PC-9 (cell line): ENCODE measurements around the gene CCR5. TPM values are rescaled to one million over a fixed set of nuclear protein-coding genes. Genes with fewer than 3 reads are reported as not detected.
"Not testable (repeated sequence)": the region's sequence is repeated elsewhere in the genome, so short reads cannot be mapped to it uniquely, and the experiment has no call there.

Experiments used
- BruUV-seq: library from RNA; stranded (reverse); fragments of 400-500 nt; replicated peaks from 2 replicates; lab custom pipeline; 2021; lab: Mats Ljungman, UMichigan
- CTCF ChIA-PET: fragments of 300-600 bp; sonication (Branson Sonifier 250); formaldehyde crosslinking; loops from one replicate; lab custom pipeline; 2022; ENCODE audit warnings: antibody characterized with exemption; lab: Charles Lee
- POLR2A ChIA-PET: fragments of 300-600 bp; sonication (Branson Sonifier 250); formaldehyde crosslinking; loops from one replicate; lab custom pipeline; 2022; ENCODE audit warnings: antibody characterized with exemption; ENCODE audit not compliant: unreplicated experiment; lab: Charles Lee
- DNase-seq, 2 experiments: peaks; one replicate each; pipeline versions ENCODE4 v3.0.0 to v3.0.0-alpha.2; 2015 to 2022; ENCODE audit warnings: mixed read lengths in 1 of 2
- H2AFZ ChIP-seq: fragments of 200-600 bp; sonication (generic); 2 replicates; pipeline ENCODE4 v1.8.1; 2017; ENCODE audit warnings: antibody characterized with exemption
- H3F3A ChIP-seq: fragments of 200-600 bp; sonication (generic); 2 replicates; pipeline ENCODE4 v1.8.1; 2017; ENCODE audit warnings: antibody characterized with exemption, mild to moderate bottlenecking, low read depth; ENCODE audit not compliant: insufficient read depth
- H3K27ac ChIP-seq: fragments of 200-600 bp; sonication (generic); 2 replicates; pipeline ENCODE4 v1.6.1; 2016; ENCODE audit warnings: mixed run types
- H3K27me3 ChIP-seq: fragments of 200-600 bp; sonication (generic); 2 replicates; pipeline ENCODE4 v1.6.1; 2016; ENCODE audit warnings: low read depth, mixed run types; ENCODE audit not compliant: insufficient read depth
- H3K36me3 ChIP-seq: fragments of 200-600 bp; sonication (generic); 2 replicates; pipeline ENCODE4 v1.6.1; 2016; ENCODE audit warnings: low read depth, mixed run types
- H3K4me1 ChIP-seq: fragments of 200-600 bp; sonication (generic); replicated peaks from 2 replicates; pipeline ENCODE4 v1.6.1; 2016; ENCODE audit warnings: mixed run types; ENCODE audit not compliant: insufficient read depth
- H3K4me2 ChIP-seq: fragments of 200-600 bp; sonication (generic); 2 replicates; pipeline ENCODE4 v1.6.1; 2017; ENCODE audit warnings: mixed run types
- H3K4me3 ChIP-seq: fragments of 200-600 bp; sonication (generic); 2 replicates; pipeline ENCODE4 v1.6.1; 2016; ENCODE audit warnings: mixed run types
- H3K79me2 ChIP-seq: fragments of 200-600 bp; sonication (generic); 2 replicates; pipeline ENCODE4 v1.6.1; 2017; ENCODE audit warnings: low read depth, mixed run types
- H3K9me2 ChIP-seq: fragments of 200-600 bp; sonication (generic); 2 replicates; pipeline ENCODE4 v1.8.1; 2017; ENCODE audit warnings: mild to moderate bottlenecking; ENCODE audit not compliant: insufficient read depth
- H3K9me3 ChIP-seq: fragments of 200-600 bp; sonication (generic); 2 replicates; pipeline ENCODE4 v1.8.1; 2016; ENCODE audit warnings: low read depth; ENCODE audit not compliant: insufficient read depth
- H4K20me1 ChIP-seq: fragments of 200-600 bp; sonication (generic); 2 replicates; pipeline ENCODE4 v1.8.1; 2017; ENCODE audit not compliant: insufficient read depth
- CTCF ChIP-seq: fragments of 200-600 bp; sonication (generic); conservative IDR thresholded peaks from 2 replicates; pipeline ENCODE4 v1.6.1; 2017; ENCODE audit warnings: mixed run types, antibody characterized with exemption, mild to moderate bottlenecking, moderate library complexity
- EZH2 ChIP-seq: fragments of 200-600 bp; sonication (generic); IDR thresholded peaks from 2 replicates; pipeline ENCODE4 v1.8.0; 2017; ENCODE audit warnings: antibody characterized with exemption, low read depth
- intact Hi-C: fragments of 100-400 bp; cut with micrococcal nuclease; formaldehyde crosslinking; loops from one replicate; pipeline ENCODE4 v1.10.0; 2022; ENCODE audit not compliant: unreplicated experiment
- total RNA-seq: library from RNA; stranded (reverse); gene quantifications from 2 replicates; pipeline ENCODE4 v1.2.3, GENCODE V29; 2021

Gene CCR5
- total RNA-seq, 1 experiment from 2014 or later, result not detected

GRCh38 chr3:46401579-46401978 is 30.8 kb downstream of the CCR5 start:
- H2AFZ ChIP-seq, result no peak overlapping the region
- intact Hi-C loops, result no loop called here
- DNase-seq, result no peak
- H3K4me3 ChIP-seq, result no peak overlapping the region
- BruUV-seq, result no TSS peak
- ChIA-PET POLR2A (no interaction called here), CTCF (no interaction called here)
- H4K20me1 ChIP-seq, result no peaks in the 10 kb centered on the region
- H3K9me3 ChIP-seq, result 0 out of 2 replicates have a peak, but pooled peaks cover 3% of the 10 kb centered on the region
- peaks cover 39% of the 10 kb centered on the region for H3K4me1 ChIP-seq
- H3K36me3 ChIP-seq, result no peaks in the 10 kb centered on the region; the same call in 1 of the 2 replicates
- no peaks in the 10 kb centered on the region for H3K9me2 ChIP-seq
- no peak overlapping the region for H3K4me2 ChIP-seq
- H3K27me3 ChIP-seq, result no peaks in the 10 kb centered on the region
- H3F3A ChIP-seq, result peaks cover 22% of the 10 kb centered on the region
- no peak for TF ChIP-seq CTCF
- TF ChIP-seq EZH2, result no peak
- H3K27ac ChIP-seq, result no peak overlapping the region
- H3K79me2 ChIP-seq, result peaks cover 48% of the 10 kb centered on the region

GRCh38 chr3:46402902-46403301 is 32.2 kb downstream of the CCR5 start:
- H3K27me3 ChIP-seq, H3K4me2 ChIP-seq, H3K36me3 ChIP-seq, H3K4me3 ChIP-seq, H4K20me1 ChIP-seq, BruUV-seq, H3K27ac ChIP-seq, DNase-seq, H3K9me2 ChIP-seq, intact Hi-C loops, H2AFZ ChIP-seq, POLR2A ChIA-PET, CTCF ChIA-PET, H3K9me3 ChIP-seq: not testable (repeated sequence)
- H3K79me2 ChIP-seq, result peaks cover 54% of the 10 kb centered on the region
- peaks cover 33% of the 10 kb centered on the region for H3F3A ChIP-seq
- H3K4me1 ChIP-seq, result peaks cover 38% of the 10 kb centered on the region

GRCh38 chr3:46405301-46406019 is 34.7 kb downstream of the CCR5 start:
- H3K79me2 ChIP-seq, result peaks cover 73% of the 10 kb centered on the region
- no peaks in the 10 kb centered on the region for H3K9me2 ChIP-seq
- peak overlapping the region; percentile 88 for H3K4me2 ChIP-seq
- DNase-seq, result no peak
- TF ChIP-seq CTCF, result no peak
- no peak for TF ChIP-seq EZH2
- H3F3A ChIP-seq, result peaks cover 33% of the 10 kb centered on the region
- no TSS peak for BruUV-seq
- no peak overlapping the region for H2AFZ ChIP-seq
- H3K9me3 ChIP-seq, result 0 out of 2 replicates have a peak, but pooled peaks cover 3% of the 10 kb centered on the region
- CTCF ChIA-PET, result interaction anchor here (0.6 kb wide), 1 partner anchor 32 kb away, joined by 3 read pairs; no protein-coding TSS in a partner anchor
- peak overlapping the region; percentile 58; the same call in 1 of the 2 replicates for H3K4me3 ChIP-seq
- POLR2A ChIA-PET, result no interaction called here
- intact Hi-C loops, result no loop called here
- peaks cover 57% of the 10 kb centered on the region for H3K4me1 ChIP-seq
- H4K20me1 ChIP-seq, result no peaks in the 10 kb centered on the region
- H3K27me3 ChIP-seq, result no peaks in the 10 kb centered on the region
- H3K36me3 ChIP-seq, result peaks cover 8% of the 10 kb centered on the region
- peak overlapping the region; percentile 86 for H3K27ac ChIP-seq
